NCI-H748 (cell line): ENCODE data around the gene ANKRD40.
"Not testable (repeated sequence)": the region's sequence is repeated elsewhere in the genome, so short reads cannot be mapped to it uniquely, and the experiment has no call there.

Experiments used
- DNase-seq: peaks from one replicate; lab custom pipeline; 2025; ENCODE audit not compliant: unreplicated experiment; lab: John Stamatoyannopoulos, UW

The ANKRD40 gene

GRCh38 chr17:50707289-50708049 lies at the start of gene ANKRD40:
Gene ANKRD40 (minus strand): TSS chr17:50707914. CDS start chr17:50707654, 260 bp downstream.
- peak; percentile 91 for DNase-seq

GRCh38 chr17:50754521-50754920 lies 46.8 kb upstream of the ANKRD40 start:
- DNase-seq = no peak

GRCh38 chr17:50749245-50749644 lies 41.5 kb upstream of the ANKRD40 start:
- no peak for DNase-seq

- no peak for DNase-seq
Observed at GRCh38 chr17:50745631-50746030, 37.9 kb upstream of the ANKRD40 start.

GRCh38 chr17:50739098-50739497 lies 31.4 kb upstream of the ANKRD40 start:
- no peak for DNase-seq

GRCh38 chr17:50737118-50737698 lies 29.5 kb upstream of the ANKRD40 start:
- no peak for DNase-seq

GRCh38 chr17:50735287-50735686 lies 27.6 kb upstream of the ANKRD40 start:
- no peak for DNase-seq

GRCh38 chr17:50731575-50732460 lies 24.1 kb upstream of the ANKRD40 start:
- no peak for DNase-seq

GRCh38 chr17:50728881-50729765 lies 21.4 kb upstream of the ANKRD40 start:
- DNase-seq = no peak

GRCh38 chr17:50728112-50728429 lies 20.4 kb upstream of the ANKRD40 start:
- DNase-seq = no peak

- no peak for DNase-seq
Observed at GRCh38 chr17:50725769-50726655, 18.3 kb upstream of the ANKRD40 start.

GRCh38 chr17:50724622-50725021 lies 16.9 kb upstream of the ANKRD40 start:
- not testable (repeated sequence) for DNase-seq

GRCh38 chr17:50722746-50723145 lies 15.0 kb upstream of the ANKRD40 start:
- no peak for DNase-seq

- DNase-seq = peak; percentile 7
Observed at GRCh38 chr17:50721194-50722010, 13.7 kb upstream of the ANKRD40 start.

GRCh38 chr17:50719924-50720794 lies 12.4 kb upstream of the ANKRD40 start:
- peak; percentile 73 for DNase-seq

- peak; percentile 96 for DNase-seq
Observed at GRCh38 chr17:50719144-50719923, 11.6 kb upstream of the ANKRD40 start, which contains the start of gene LUC7L3. Gene LUC7L3 (plus strand): TSS chr17:50719603. CDS start chr17:50719733, 130 bp downstream.

GRCh38 chr17:50715471-50715870 lies 7.8 kb upstream of the ANKRD40 start:
- DNase-seq = no peak
